ENCODE results near the gene LIMS2. TPM values are rescaled to one million over a fixed set of nuclear protein-coding genes. Genes with fewer than 3 reads are reported as not detected.

The LIMS2 gene
- total and polyA plus RNA-seq, 2 donors (not counting 3 experiments of a cell fraction or from before 2014, with no cell fraction given): 48.3 to 55.6 TPM

- Histone ChIP-seq H3K27ac (ENCODE audit: insufficient read depth, low read depth, low read length) (no peak overlapping the region), H2AFZ (ENCODE audit: low read depth, low read length) (no peak overlapping the region), H3K9me1 (replicated peaks; ENCODE audit: control insufficient read depth, extremely low read depth, insufficient read depth, low read length) (no peaks in the 10 kb centered on the region), H4K20me1 (replicated peaks; ENCODE audit: control insufficient read depth, extremely low read depth, insufficient read depth, low read length) (no peaks in the 10 kb centered on the region), H3K79me2 (ENCODE audit: control insufficient read depth, insufficient read depth, low read length) (no peaks in the 10 kb centered on the region), H3K9ac (replicated peaks; ENCODE audit: extremely low read depth, insufficient read depth, low read length) (no peak overlapping the region), H3K4me3 (replicated peaks in 1 of 3; ENCODE audit: insufficient read depth in 1 of 3, low read depth in 1 of 3, low read length in 3 of 3) (no peak overlapping the region), H3K27me3 (ENCODE audit: control insufficient read depth in 2 of 2, insufficient read depth in 2 of 2, low read length in 2 of 2) (no peaks in the 10 kb centered on the region), H3K4me1 (ENCODE audit: control insufficient read depth, extremely low read depth, insufficient read depth, low read length) (peaks cover 39% of the 10 kb centered on the region), H3K4me2 (ENCODE audit: insufficient read depth, low read length) (no peak overlapping the region), H3K36me3 (ENCODE audit: control insufficient read depth in 2 of 2, extremely low read depth in 1 of 2, insufficient read depth in 2 of 2, low read length in 2 of 2) (no peaks in the 10 kb centered on the region), H3K9me3 (replicated peaks; ENCODE audit: control insufficient read depth, insufficient read depth, low read length) (no peaks in the 10 kb centered on the region)
- TF ChIP-seq POLR2A (IDR thresholded peaks at IDR 0.05; ENCODE audit: low read depth, low read length) (no peak), EZH2 (IDR thresholded peaks at IDR 0.05; ENCODE audit: borderline replicate concordance, low read depth, low read length, severe bottlenecking) (no peak), JUN (IDR thresholded peaks at IDR 0.05; ENCODE audit: borderline replicate concordance, insufficient read depth, insufficient read length, low read depth) (no peak), POLR2AphosphoS5 (IDR thresholded peaks at IDR 0.05; ENCODE audit: insufficient read depth, low read depth, low read length) (no peak), CTCF (IDR thresholded peaks at IDR 0.05; ENCODE audit: extremely low read depth in 1 of 2, insufficient read depth in 1 of 2, low read depth in 1 of 2, low read length in 2 of 2) (no peak)
- ChIA-PET POLR2A (no interaction called here), CTCF (interaction anchor here (1.4 to 2.4 kb wide), 3 partner anchors 32 to 135 kb away, joined by 3 to 19 read pairs (median 5); partner anchors contain the start of gene LIMS2)
- dilution Hi-C loops (cut with MboI; ENCODE audit: extremely low pct_ligation_motif_present, low sequenced_read_pairs) (no loop called here), intact Hi-C loops (cut with micrococcal nuclease) (no loop called here)
- no TSS peak for BruUV-seq (replicated peaks)
- no peak for DNase-seq (ENCODE audit: low read depth, low spot score)
- no peak for FAIRE-seq
These were observed 31.8 kb downstream of the LIMS2 start for GRCh38 chr2:127643439-127644065.
